Activated CD8-positive, alpha-beta T cell treated with anti-CD3 and anti-CD28 coated beads for 36 hours (primary cell): ENCODE measurements around the gene NCCRP1. TPM values are rescaled to one million over a fixed set of nuclear protein-coding genes. Genes with fewer than 3 reads are reported as not detected.

ENCODE experiments used
- ATAC-seq: fragments of 200-7000 bp; cut with Tn5 transposase; one replicate; pipeline ENCODE4 v1.10.0; 2021; ENCODE audit warnings: mild to moderate bottlenecking, moderate library complexity
- CTCF ChIA-PET: fragments of 350-600 bp; sonication (Branson Sonifier 250); formaldehyde crosslinking; loops from one replicate; lab custom pipeline; 2021; ENCODE audit warnings: antibody characterized with exemption; lab: Charles Lee
- POLR2A ChIA-PET: fragments of 350-600 bp; sonication (Branson Sonifier 250); formaldehyde crosslinking; loops from one replicate; lab custom pipeline; 2021; ENCODE audit warnings: antibody characterized with exemption; lab: Charles Lee
- DNase-seq: peaks from one replicate; pipeline ENCODE4 v3.0.0-alpha.2; 2020
- H3K27ac Mint-ChIP-seq: one replicate; pipeline ENCODE4 v1.8.0; 2021; ENCODE audit warnings: mild to moderate bottlenecking, mixed read lengths
- H3K27me3 Mint-ChIP-seq: one replicate; pipeline ENCODE4 v1.8.0; 2021; ENCODE audit warnings: mixed read lengths
- H3K36me3 Mint-ChIP-seq: one replicate; pipeline ENCODE4 v1.8.0; 2021; ENCODE audit warnings: low read depth, mixed read lengths
- H3K4me1 Mint-ChIP-seq: one replicate; pipeline ENCODE4 v1.8.0; 2021; ENCODE audit warnings: low read depth, mixed read lengths
- H3K4me3 Mint-ChIP-seq: one replicate; pipeline ENCODE4 v1.8.0; 2021; ENCODE audit warnings: mild to moderate bottlenecking, moderate library complexity, mixed read lengths
- H3K9me3 Mint-ChIP-seq: one replicate; pipeline ENCODE4 v1.8.0; 2021; ENCODE audit warnings: mixed read lengths
- intact Hi-C: fragments of 100-400 bp; cut with micrococcal nuclease; formaldehyde crosslinking; loops from one replicate; pipeline ENCODE4 v1.10.0; 2022
- total RNA-seq, 2 experiments: library from RNA; stranded (reverse); gene quantifications; one replicate each; pipeline ENCODE4 v1.2.3, GENCODE V29; 2021
- TF ChIP-seq, protein P1 (sequence below): fragments of 200-600 bp; IDR thresholded peaks from one replicate; pipeline ENCODE4 v1.8.0; 2022; ENCODE audit warnings: antibody characterized with exemption, mild to moderate bottlenecking

NCCRP1 gene
- total RNA-seq, 2 experiments from 2014 or later, result not detected

DNA sequence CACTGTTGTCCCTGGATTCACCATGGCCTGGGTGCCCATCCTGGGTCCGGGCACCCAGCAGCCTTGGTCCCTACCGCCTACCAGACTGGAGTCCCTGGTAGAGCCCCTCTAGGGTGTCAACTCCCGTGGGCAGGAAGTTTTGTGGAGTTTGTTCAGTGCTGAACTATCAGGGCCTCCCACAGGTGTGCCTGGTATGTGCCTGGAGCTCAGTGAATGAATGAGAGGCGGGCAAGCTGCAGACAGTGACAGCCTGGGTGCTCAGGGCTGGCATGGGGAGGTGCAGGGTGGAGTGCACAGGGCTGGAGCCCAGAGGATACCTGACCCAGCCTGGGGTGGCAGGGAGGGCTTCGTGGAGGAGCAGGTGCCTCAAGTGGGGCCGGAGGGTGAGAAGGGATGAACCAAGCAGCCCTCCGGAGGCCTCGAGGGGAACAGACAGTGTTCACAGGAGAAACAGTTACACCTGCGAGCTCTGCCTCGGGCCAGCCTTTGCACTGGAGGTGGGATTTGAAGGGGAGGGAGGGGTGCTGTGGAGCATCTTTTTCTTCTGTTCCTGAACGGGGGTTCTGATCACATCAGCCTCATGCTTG, 41.6 kb upstream of the NCCRP1 start:
- DNase-seq, result no peak
- Mint-ChIP-seq H3K4me1 (peaks cover 18% of the 10 kb centered on the region), H3K27me3 (no peaks in the 10 kb centered on the region), H3K9me3 (no peaks in the 10 kb centered on the region), H3K27ac (no peak overlapping the region), H3K4me3 (no peak overlapping the region), H3K36me3 (no peaks in the 10 kb centered on the region)
- intact Hi-C loops, result no loop called here
- POLR2A ChIA-PET, result interaction anchor here (0.9 kb wide), 1 partner anchor 10 kb away, joined by 3 read pairs; no protein-coding TSS in a partner anchor
- no peak for ATAC-seq
- TF ChIP-seq, protein P1, sequence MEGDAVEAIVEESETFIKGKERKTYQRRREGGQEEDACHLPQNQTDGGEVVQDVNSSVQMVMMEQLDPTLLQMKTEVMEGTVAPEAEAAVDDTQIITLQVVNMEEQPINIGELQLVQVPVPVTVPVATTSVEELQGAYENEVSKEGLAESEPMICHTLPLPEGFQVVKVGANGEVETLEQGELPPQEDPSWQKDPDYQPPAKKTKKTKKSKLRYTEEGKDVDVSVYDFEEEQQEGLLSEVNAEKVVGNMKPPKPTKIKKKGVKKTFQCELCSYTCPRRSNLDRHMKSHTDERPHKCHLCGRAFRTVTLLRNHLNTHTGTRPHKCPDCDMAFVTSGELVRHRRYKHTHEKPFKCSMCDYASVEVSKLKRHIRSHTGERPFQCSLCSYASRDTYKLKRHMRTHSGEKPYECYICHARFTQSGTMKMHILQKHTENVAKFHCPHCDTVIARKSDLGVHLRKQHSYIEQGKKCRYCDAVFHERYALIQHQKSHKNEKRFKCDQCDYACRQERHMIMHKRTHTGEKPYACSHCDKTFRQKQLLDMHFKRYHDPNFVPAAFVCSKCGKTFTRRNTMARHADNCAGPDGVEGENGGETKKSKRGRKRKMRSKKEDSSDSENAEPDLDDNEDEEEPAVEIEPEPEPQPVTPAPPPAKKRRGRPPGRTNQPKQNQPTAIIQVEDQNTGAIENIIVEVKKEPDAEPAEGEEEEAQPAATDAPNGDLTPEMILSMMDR, result no peak
- CTCF ChIA-PET, result no interaction called here

- Mint-ChIP-seq H3K27me3 (no peaks in the 10 kb centered on the region), H3K4me1 (peaks cover 18% of the 10 kb centered on the region), H3K4me3 (no peak overlapping the region), H3K9me3 (no peaks in the 10 kb centered on the region), H3K27ac (no peak overlapping the region), H3K36me3 (no peaks in the 10 kb centered on the region)
- intact Hi-C loops, result no loop called here
- DNase-seq (no peak), ATAC-seq (no peak)
- POLR2A ChIA-PET, result interaction anchor here (0.9 kb wide), 1 partner anchor 11 kb away, joined by 3 read pairs; no protein-coding TSS in a partner anchor
- CTCF ChIA-PET, result no interaction called here
- TF ChIP-seq, protein P1, result no peak
Measured at GRCh38 chr19:39155741-39156140, 41.0 kb upstream of the NCCRP1 start.

- H3K4me3 Mint-ChIP-seq, result no peak overlapping the region
- peak; percentile 20 for DNase-seq
- no peaks in the 10 kb centered on the region for H3K9me3 Mint-ChIP-seq
- ATAC-seq, result peak; percentile 55
- no peak overlapping the region for H3K27ac Mint-ChIP-seq
- intact Hi-C loops, result no loop called here
- H3K36me3 Mint-ChIP-seq, result no peaks in the 10 kb centered on the region
- H3K27me3 Mint-ChIP-seq, result no peaks in the 10 kb centered on the region
- ChIA-PET CTCF (interaction anchor here (1.3 kb wide), 1 partner anchor 34 kb away, joined by 3 read pairs; no protein-coding TSS in a partner anchor), POLR2A (interaction anchor here (0.9 kb wide), 1 partner anchor 12 kb away, joined by 3 read pairs; no protein-coding TSS in a partner anchor)
- peaks cover 16% of the 10 kb centered on the region for H3K4me1 Mint-ChIP-seq
- TF ChIP-seq, protein P1, result no peak
Measured at GRCh38 chr19:39156326-39157230, 40.2 kb upstream of the NCCRP1 start.

DNA sequence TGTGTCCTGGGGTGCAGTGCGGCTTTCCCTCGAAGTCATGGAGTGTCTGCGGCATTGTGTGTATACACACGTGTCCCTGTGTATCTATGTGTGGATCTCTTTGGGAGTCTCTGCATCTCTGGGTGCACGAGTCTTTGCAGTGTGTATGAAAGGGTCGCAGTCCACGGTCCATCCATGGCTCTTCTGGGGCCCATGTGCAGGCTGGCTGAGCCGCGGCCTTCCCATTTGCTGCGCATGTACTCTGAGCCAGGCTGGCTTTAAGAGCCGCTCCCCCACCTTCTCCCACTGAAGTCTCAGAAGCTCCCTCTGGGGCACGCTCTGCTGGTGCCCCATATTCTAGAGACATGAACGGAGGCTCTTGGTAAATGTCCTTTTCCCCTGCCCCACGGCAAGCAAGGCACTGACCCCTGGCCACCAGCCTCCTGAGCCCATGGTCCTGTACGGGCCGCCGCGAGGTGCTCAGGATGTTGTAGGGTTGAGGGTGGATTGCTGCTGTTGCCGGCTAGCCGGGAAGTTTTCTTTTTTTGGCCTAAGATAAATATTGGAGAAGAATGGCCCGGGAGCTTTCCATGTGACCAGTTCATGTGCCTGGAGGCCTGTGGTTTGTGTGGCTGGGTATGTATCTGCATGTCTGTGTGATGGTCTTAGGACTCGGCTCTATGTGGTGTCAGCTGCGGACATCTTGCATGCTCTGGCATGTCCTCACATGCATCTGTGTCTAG, 39.3 kb upstream of the NCCRP1 start:
- H3K27ac Mint-ChIP-seq, result no peak overlapping the region
- ChIA-PET CTCF (interaction anchor here (1.3 kb wide), 1 partner anchor 35 kb away, joined by 3 read pairs; no protein-coding TSS in a partner anchor), POLR2A (no interaction called here)
- H3K9me3 Mint-ChIP-seq, result no peaks in the 10 kb centered on the region
- no peaks in the 10 kb centered on the region for H3K27me3 Mint-ChIP-seq
- TF ChIP-seq, protein P1, result no peak
- intact Hi-C loops, result no loop called here
- no peaks in the 10 kb centered on the region for H3K36me3 Mint-ChIP-seq
- ATAC-seq (no peak), DNase-seq (no peak)
- H3K4me1 Mint-ChIP-seq, result peaks cover 17% of the 10 kb centered on the region
- no peak overlapping the region for H3K4me3 Mint-ChIP-seq
